PC-3 (cell line): ENCODE data around the gene NEDD4. TPM values are rescaled to one million over a fixed set of nuclear protein-coding genes. Genes with fewer than 3 reads are reported as not detected.

Source experiments
- ATAC-seq: fragments of 200-7000 bp; cut with Tn5 transposase; 2 replicates; pipeline ENCODE4 v1.9.1; 2020; ENCODE audit warnings: mild to moderate bottlenecking, moderate library complexity
- BruUV-seq: library from RNA; stranded (reverse); fragments of 400-500 nt; replicated peaks from 2 replicates; lab custom pipeline; 2021; lab: Mats Ljungman, UMichigan
- CTCF ChIA-PET: fragments of 300-600 bp; sonication (Branson Sonifier 250); formaldehyde crosslinking; loops from one replicate; lab custom pipeline; 2022; ENCODE audit warnings: antibody characterized with exemption; lab: Charles Lee
- POLR2A ChIA-PET: fragments of 300-600 bp; sonication (Branson Sonifier 250); formaldehyde crosslinking; loops from one replicate; lab custom pipeline; 2022; ENCODE audit warnings: antibody characterized with exemption; ENCODE audit not compliant: unreplicated experiment; lab: Charles Lee
- DNase-seq: peaks from one replicate; pipeline ENCODE4 v3.0.0-alpha.2; 2015
- H2AFZ ChIP-seq: fragments of 300-600 bp; sonication (generic); 2 replicates; pipeline ENCODE4 v1.6.0; 2016; ENCODE audit warnings: antibody characterized with exemption, low read length
- H3F3A ChIP-seq: fragments of 300-600 bp; sonication (generic); one replicate; pipeline ENCODE4 v1.6.0; 2017; ENCODE audit warnings: antibody characterized with exemption, low read length, control low read depth, mild to moderate bottlenecking; ENCODE audit not compliant: unreplicated experiment
- H3K27ac ChIP-seq: fragments of 300-600 bp; sonication (generic); 2 replicates; pipeline ENCODE4 v1.5.1; 2016; ENCODE audit warnings: mild to moderate bottlenecking, low read length
- H3K27me3 ChIP-seq: fragments of 300-600 bp; sonication (generic); 2 replicates; pipeline ENCODE4 v1.6.1; 2016; ENCODE audit warnings: low read length, mixed read lengths
- H3K36me3 ChIP-seq: fragments of 300-600 bp; sonication (generic); 2 replicates; pipeline ENCODE4 v1.6.1; 2016; ENCODE audit warnings: low read depth, mixed run types, low read length, mixed read lengths
- H3K4me1 ChIP-seq: fragments of 300-600 bp; sonication (generic); 2 replicates; pipeline ENCODE4 v1.5.1; 2016; ENCODE audit warnings: low read length; ENCODE audit not compliant: insufficient read depth
- H3K4me2 ChIP-seq: fragments of 300-600 bp; sonication (generic); 2 replicates; pipeline ENCODE4 v1.6.0; 2016; ENCODE audit warnings: low read length
- H3K4me3 ChIP-seq: fragments of 300-600 bp; sonication (generic); 2 replicates; pipeline ENCODE4 v1.5.1; 2016; ENCODE audit warnings: mild to moderate bottlenecking, low read length, mixed read lengths
- H3K79me2 ChIP-seq: fragments of 300-600 bp; sonication (generic); 2 replicates; pipeline ENCODE4 v1.6.1; 2017; ENCODE audit warnings: low read length, mixed read lengths
- H3K9ac ChIP-seq: fragments of 300-600 bp; sonication (generic); 2 replicates; pipeline ENCODE4 v1.6.0; 2016; ENCODE audit warnings: mild to moderate bottlenecking, low read length
- H3K9me2 ChIP-seq: fragments of 300-600 bp; sonication (generic); replicated peaks from 2 replicates; pipeline ENCODE4 v1.6.1; 2016; ENCODE audit warnings: mixed run types, low read length, mixed read lengths
- H3K9me3 ChIP-seq: fragments of 300-600 bp; sonication (generic); 2 replicates; pipeline ENCODE4 v1.6.1; 2016; ENCODE audit warnings: low read length, mixed read lengths
- H4K20me1 ChIP-seq: fragments of 300-600 bp; sonication (generic); 2 replicates; pipeline ENCODE4 v1.6.1; 2016; ENCODE audit warnings: low read length, mixed read lengths
- CTCF ChIP-seq: fragments of 300-600 bp; sonication (generic); conservative IDR thresholded peaks from 2 replicates; pipeline ENCODE4 v1.5.1; 2017; ENCODE audit warnings: antibody characterized with exemption, low read depth, mild to moderate bottlenecking, low read length
- EZH2 ChIP-seq: fragments of 300-600 bp; sonication (generic); IDR thresholded peaks from one replicate; pipeline ENCODE4 v1.6.1; 2017; ENCODE audit warnings: antibody characterized with exemption, mild to moderate bottlenecking, low read length; ENCODE audit not compliant: unreplicated experiment
- EZH2phosphoT487 ChIP-seq: fragments of 300-600 bp; sonication (generic); IDR thresholded peaks from 2 replicates; pipeline ENCODE4 v1.6.1; 2018; ENCODE audit warnings: mild to moderate bottlenecking, antibody characterized with exemption, low read length, borderline replicate concordance
- intact Hi-C: fragments of 100-400 bp; cut with micrococcal nuclease; formaldehyde crosslinking; loops from 2 replicates; pipeline ENCODE4 v1.9.0; 2023
- total RNA-seq: library from RNA; depleted of rRNA; stranded (reverse); fragments of >200 nt; gene quantifications from 2 replicates; pipeline ENCODE4 v1.2.3, GENCODE V29; 2014

The NEDD4 gene
- total RNA-seq, 1 experiment from 2014 or later, result 9.6 TPM

GRCh38 chr15:55914446-55914845 lies 79.0 kb downstream of the NEDD4 start:
- POLR2A ChIA-PET, result no interaction called here
- Histone ChIP-seq H3K27ac (no peak overlapping the region), H3K79me2 (no peaks in the 10 kb centered on the region)

GRCh38 chr15:55912982-55913381 lies 80.4 kb downstream of the NEDD4 start:
- intact Hi-C loops, result no loop called here
- TF ChIP-seq EZH2phosphoT487 (no peak), EZH2 (no peak), CTCF (no peak)
- H3K4me3 ChIP-seq, result no peak overlapping the region
- H2AFZ ChIP-seq, result no peak overlapping the region
- no peaks in the 10 kb centered on the region for H3K79me2 ChIP-seq
- H3K9me2 ChIP-seq, result no peaks in the 10 kb centered on the region
- ChIA-PET CTCF (no interaction called here), POLR2A (no interaction called here)
- no TSS peak for BruUV-seq
- H3K27me3 ChIP-seq, result no peaks in the 10 kb centered on the region
- peaks cover 16% of the 10 kb centered on the region for H3F3A ChIP-seq
- no peak overlapping the region for H3K9ac ChIP-seq
- H3K9me3 ChIP-seq, result no peaks in the 10 kb centered on the region
- H3K36me3 ChIP-seq, result no peaks in the 10 kb centered on the region
- H3K4me2 ChIP-seq, result no peak overlapping the region
- peaks cover 56% of the 10 kb centered on the region for H3K4me1 ChIP-seq
- no peak for DNase-seq
- no peaks in the 10 kb centered on the region for H4K20me1 ChIP-seq
- no peak overlapping the region for H3K27ac ChIP-seq
- ATAC-seq, result no peak

More at GRCh38 chr15:55914446-55914845, 79.0 kb downstream of the NEDD4 start:
- Histone ChIP-seq H3K9me3 (no peaks in the 10 kb centered on the region), H3K4me1 (peaks cover 51% of the 10 kb centered on the region), H4K20me1 (no peaks in the 10 kb centered on the region), H3F3A (peaks cover 4% of the 10 kb centered on the region), H3K9me2 (no peaks in the 10 kb centered on the region), H3K27me3 (no peaks in the 10 kb centered on the region), H3K36me3 (no peaks in the 10 kb centered on the region), H3K4me2 (peak overlapping the region; percentile 46; the same call in 1 of the 2 replicates), H2AFZ (no peak overlapping the region), H3K9ac (peak overlapping the region; percentile 20; the same call in 1 of the 2 replicates), H3K4me3 (no peak overlapping the region)
- TF ChIP-seq CTCF (no peak), EZH2 (no peak), EZH2phosphoT487 (no peak)
- ATAC-seq, result no peak
- intact Hi-C loops, result no loop called here
- CTCF ChIA-PET, result no interaction called here
- no TSS peak for BruUV-seq
- DNase-seq, result no peak

- Histone ChIP-seq H3K4me3 (no peak overlapping the region), H3K4me1 (peaks cover 39% of the 10 kb centered on the region), H3K79me2 (no peaks in the 10 kb centered on the region), H3K9me3 (no peaks in the 10 kb centered on the region), H3K9me2 (no peaks in the 10 kb centered on the region), H4K20me1 (no peaks in the 10 kb centered on the region), H3K4me2 (peak overlapping the region; percentile 72), H3F3A (peaks cover 16% of the 10 kb centered on the region), H3K27ac (peak overlapping the region; percentile 90), H2AFZ (peak overlapping the region; percentile 49; the same call in 1 of the 2 replicates), H3K9ac (no peak overlapping the region), H3K27me3 (no peaks in the 10 kb centered on the region), H3K36me3 (no peaks in the 10 kb centered on the region)
- TF ChIP-seq EZH2phosphoT487, result no peak
- no peak for TF ChIP-seq EZH2
- no peak for TF ChIP-seq CTCF
- peak; percentile 27 for ATAC-seq
- no TSS peak for BruUV-seq
- DNase-seq, result peak; percentile 78
- CTCF ChIA-PET, result interaction anchor here (1.0 kb wide), 1 partner anchor 9 kb away, joined by 3 read pairs; no protein-coding TSS in a partner anchor
- POLR2A ChIA-PET, result no interaction called here
- intact Hi-C loops, result no loop called here
Observed at GRCh38 chr15:55909036-55909811, 84.2 kb downstream of the NEDD4 start.
